Keratinocyte (primary cell): ENCODE data around the gene ECI2. TPM values are rescaled to one million over a fixed set of nuclear protein-coding genes. Genes with fewer than 3 reads are reported as not detected.

Source experiments
- DNase-seq: peaks from one replicate; pipeline ENCODE4 v3.0.0-alpha.2; 2011; ENCODE audit warnings: low read depth, missing footprints, low spot score
- FAIRE-seq: peaks from 2 replicates; lab custom pipeline; 2011; peaks lifted over from hg19 to GRCh38; lab: Jason Lieb, UNC
- H2AFZ ChIP-seq: 2 replicates; pipeline ENCODE4 v1.6.0; 2012; ENCODE audit warnings: low read length, control low read depth, inconsistent platforms; ENCODE audit not compliant: control insufficient read depth
- H3K27ac ChIP-seq: 2 replicates; pipeline ENCODE4 v1.5.1; 2011; ENCODE audit warnings: low read length; ENCODE audit not compliant: control insufficient read depth, insufficient read depth
- H3K27me3 ChIP-seq: 3 replicates; pipeline ENCODE4 v1.6.0; 2011; ENCODE audit warnings: low read length; ENCODE audit not compliant: control insufficient read depth, insufficient read depth; ENCODE audit errors: extremely low read depth
- H3K36me3 ChIP-seq, 2 experiments: 2 replicates in 1 of 2; 3 replicates in 1 of 2; pipeline ENCODE4 v1.5.1; 2011; ENCODE audit warnings: low read length in 2 of 2, mild to moderate bottlenecking in 1 of 2; ENCODE audit not compliant: control insufficient read depth in 2 of 2, insufficient read depth in 2 of 2; ENCODE audit errors: extremely low read depth in 1 of 2
- H3K4me1 ChIP-seq: 3 replicates; pipeline ENCODE4 v1.5.1; 2011; ENCODE audit warnings: low read length; ENCODE audit not compliant: control insufficient read depth, insufficient read depth; ENCODE audit errors: extremely low read depth
- H3K4me2 ChIP-seq: 3 replicates; pipeline ENCODE4 v1.6.0; 2011; ENCODE audit warnings: low read depth, low read length; ENCODE audit not compliant: control insufficient read depth, insufficient read depth; ENCODE audit errors: extremely low read depth
- H3K4me3 ChIP-seq, 3 experiments: fragments of 200-600 bp in 1 of 3; sonication (generic) in 1 of 3; 2 replicates in 2 of 3; 3 replicates in 1 of 3; pipeline ENCODE4 v1.5.1; 2011 to 2016; ENCODE audit warnings: low read length in 3 of 3, mild to moderate bottlenecking in 3 of 3, control low read depth in 2 of 3, inconsistent platforms in 1 of 3, low read depth in 1 of 3, mixed read lengths in 1 of 3, mixed run types in 1 of 3, moderate library complexity in 1 of 3; ENCODE audit not compliant: control insufficient read depth in 2 of 3, insufficient read depth in 2 of 3; ENCODE audit errors: extremely low read depth in 1 of 3
- H3K79me2 ChIP-seq: 2 replicates; pipeline ENCODE4 v1.6.0; 2012; ENCODE audit warnings: low read length; ENCODE audit not compliant: control insufficient read depth, insufficient read depth
- H3K9ac ChIP-seq: 3 replicates; pipeline ENCODE4 v1.6.0; 2011; ENCODE audit warnings: low read length; ENCODE audit not compliant: control insufficient read depth, insufficient read depth; ENCODE audit errors: extremely low read depth
- H3K9me1 ChIP-seq: 3 replicates; pipeline ENCODE4 v1.6.0; 2011; ENCODE audit warnings: low read length; ENCODE audit not compliant: control insufficient read depth, insufficient read depth; ENCODE audit errors: extremely low read depth
- H3K9me3 ChIP-seq: 2 replicates; pipeline ENCODE4 v1.5.1; 2012; ENCODE audit warnings: low read depth, low read length; ENCODE audit not compliant: control insufficient read depth
- H4K20me1 ChIP-seq: 3 replicates; pipeline ENCODE4 v1.6.0; 2011; ENCODE audit warnings: low read length; ENCODE audit not compliant: control insufficient read depth, insufficient read depth; ENCODE audit errors: extremely low read depth
- CTCF ChIP-seq, 3 experiments: IDR thresholded peaks in 1 of 3; conservative IDR thresholded peaks in 1 of 3; optimal IDR thresholded peaks in 1 of 3; 2 replicates in 2 of 3; 3 replicates in 1 of 3; pipeline versions ENCODE3 to v1.5.1; 2011; ENCODE audit warnings: low read length in 3 of 3, mild to moderate bottlenecking in 3 of 3, moderate library complexity in 2 of 3, control low read depth in 1 of 3, inconsistent platforms in 1 of 3; ENCODE audit not compliant: insufficient read depth in 2 of 3; ENCODE audit errors: extremely low read depth in 1 of 3
- EZH2 ChIP-seq: IDR thresholded peaks from one replicate; pipeline ENCODE4 v1.6.1; 2012; ENCODE audit warnings: inconsistent platforms, mild to moderate bottlenecking, low read length, moderate library complexity
- dilution Hi-C: fragments of 300-500 bp; cut with MboI; formaldehyde crosslinking; loops from one replicate; pipeline ENCODE4 v1.7.0; 2020; ENCODE audit warnings: low sequenced_read_pairs; ENCODE audit not compliant: extremely low pct_ligation_motif_present
- polyA plus RNA-seq, 5 experiments: library from polyadenylated mRNA; depleted of rRNA in 3 of 5; stranded (reverse) in 3 of 5; stranded (forward) in 1 of 5; unstranded in 1 of 5; fragments of >200 nt; gene quantifications; 1 replicate in 1 of 5; 2 replicates in 3 of 5; 3 replicates in 1 of 5; pipeline versions ENCODE4 v1.2.1 to v1.2.3, GENCODE V29; 2011 to 2012; ENCODE audit warnings: missing spikeins in 2 of 5, low read depth in 1 of 5, low replicate concordance in 1 of 5

ECI2 gene
- polyA plus RNA-seq, 1 donor (not counting 4 experiments of a cell fraction or from before 2014, with no cell fraction given), result 41.6 TPM

GRCh38 chr6:4129446-4129845, 5.9 kb downstream of the ECI2 start:
- dilution Hi-C loops, result no loop called here
- Histone ChIP-seq H3K27me3 (no peaks in the 10 kb centered on the region), H2AFZ (no peak overlapping the region), H3K36me3 (peaks cover 13 to 23% of the 10 kb centered on the region in 2 experiments), H3K4me3 (no peak overlapping the region), H3K9me1 (peaks cover 2% of the 10 kb centered on the region), H4K20me1 (no peaks in the 10 kb centered on the region), H3K4me2 (no peak overlapping the region), H3K79me2 (peaks cover 2% of the 10 kb centered on the region), H3K27ac (no peak overlapping the region), H3K4me1 (peaks cover 19% of the 10 kb centered on the region), H3K9ac (no peak overlapping the region), H3K9me3 (no peaks in the 10 kb centered on the region)
- TF ChIP-seq EZH2 (no peak), CTCF (optimal IDR thresholded peaks at IDR 0.05 in 1 of 3, IDR thresholded peaks at IDR 0.05 in 1 of 3, conservative IDR thresholded peaks at IDR 0.05 in 1 of 3; ENCODE audit: extremely low read depth in 1 of 3, insufficient read depth in 2 of 3, low read length in 3 of 3) (no peak)
- DNase-seq (no peak), FAIRE-seq (no peak)

GRCh38 chr6:4128748-4129147, 6.6 kb downstream of the ECI2 start:
- no peak for DNase-seq
- H3K9ac ChIP-seq, result no peak overlapping the region
- H4K20me1 ChIP-seq, result no peaks in the 10 kb centered on the region
- no peaks in the 10 kb centered on the region for H3K27me3 ChIP-seq
- H3K9me1 ChIP-seq, result peaks cover 2% of the 10 kb centered on the region
- no peak for FAIRE-seq
- peaks cover 13 to 23% of the 10 kb centered on the region in 2 experiments for H3K36me3 ChIP-seq
- H3K4me2 ChIP-seq, result no peak overlapping the region
- H3K79me2 ChIP-seq, result no peaks in the 10 kb centered on the region
- dilution Hi-C loops, result no loop called here
- TF ChIP-seq CTCF (optimal IDR thresholded peaks at IDR 0.05 in 1 of 3, IDR thresholded peaks at IDR 0.05 in 1 of 3, conservative IDR thresholded peaks at IDR 0.05 in 1 of 3; ENCODE audit: extremely low read depth in 1 of 3, insufficient read depth in 2 of 3, low read length in 3 of 3) (no peak), EZH2 (no peak)
- H3K27ac ChIP-seq, result no peak overlapping the region
- H3K4me1 ChIP-seq, result peaks cover 13% of the 10 kb centered on the region
- H3K4me3 ChIP-seq, result no peak overlapping the region
- H3K9me3 ChIP-seq, result no peaks in the 10 kb centered on the region
- no peak overlapping the region for H2AFZ ChIP-seq
